D721Med (cell line): ENCODE data around the gene CYTL1.

ENCODE experiments used
- DNase-seq: peaks from one replicate; pipeline ENCODE4 v3.0.0; 2011; ENCODE audit warnings: low spot score; ENCODE audit not compliant: insufficient read length
- FAIRE-seq: peaks from 2 replicates; lab custom pipeline; 2011; peaks lifted over from hg19 to GRCh38; lab: Jason Lieb, UNC
- CTCF ChIP-seq: IDR thresholded peaks from 2 replicates; pipeline ENCODE4 v1.5.1; 2012; ENCODE audit warnings: mild to moderate bottlenecking, control low read depth; ENCODE audit not compliant: insufficient read depth; ENCODE audit errors: missing control alignments

CYTL1 gene

GRCh38 chr4:4985844-4986243 is 33.4 kb downstream of the CYTL1 start:
- DNase-seq (no peak), FAIRE-seq (no peak)
- peak; percentile 19 for TF ChIP-seq CTCF

GRCh38 chr4:4985036-4985435 is 34.2 kb downstream of the CYTL1 start:
- DNase-seq (no peak), FAIRE-seq (no peak)
- TF ChIP-seq CTCF, result no peak

GRCh38 chr4:4984186-4984585 is 35.1 kb downstream of the CYTL1 start:
- no peak for FAIRE-seq
- no peak for TF ChIP-seq CTCF
- DNase-seq, result no peak

GRCh38 chr4:4981827-4982226 is 37.4 kb downstream of the CYTL1 start:
- no peak for TF ChIP-seq CTCF
- no peak for FAIRE-seq

GRCh38 chr4:4981427-4981826 is 37.8 kb downstream of the CYTL1 start:
- TF ChIP-seq CTCF, result no peak
- DNase-seq (no peak), FAIRE-seq (no peak)

More at GRCh38 chr4:4981827-4982226, 37.4 kb downstream of the CYTL1 start:
- no peak for DNase-seq

- FAIRE-seq (no peak), DNase-seq (no peak)
- no peak for TF ChIP-seq CTCF
Measured at GRCh38 chr4:4980621-4981230, 38.5 kb downstream of the CYTL1 start.

GRCh38 chr4:4979971-4980370 is 39.3 kb downstream of the CYTL1 start:
- FAIRE-seq (no peak), DNase-seq (no peak)
- no peak for TF ChIP-seq CTCF
